Vagina (tissue), 2 donors: Measurements from ENCODE around the gene EIF3M.

Experiments
- POLR2AphosphoS5 ChIP-seq, 2 donors: sonication (generic); formaldehyde crosslinking; IDR thresholded peaks; one replicate each; pipeline ENCODE4 v1.9.0; 2017; ENCODE audit warnings: antibody characterized with exemption in 2 of 2, mild to moderate bottlenecking in 2 of 2, low read depth in 1 of 2; ENCODE audit not compliant: insufficient read depth in 1 of 2
- TF ChIP-seq, protein P1 (sequence below), 3 experiments: fragments of 450-650 bp in 2 of 3; fragments of 200-600 bp in 1 of 3; sonication (generic) in 1 of 3; IDR thresholded peaks; one replicate each; pipeline ENCODE4 v1.5.1; 2017 to 2019; ENCODE audit warnings: antibody characterized with exemption in 3 of 3, mild to moderate bottlenecking in 2 of 3, moderate library complexity in 2 of 3

DNA sequence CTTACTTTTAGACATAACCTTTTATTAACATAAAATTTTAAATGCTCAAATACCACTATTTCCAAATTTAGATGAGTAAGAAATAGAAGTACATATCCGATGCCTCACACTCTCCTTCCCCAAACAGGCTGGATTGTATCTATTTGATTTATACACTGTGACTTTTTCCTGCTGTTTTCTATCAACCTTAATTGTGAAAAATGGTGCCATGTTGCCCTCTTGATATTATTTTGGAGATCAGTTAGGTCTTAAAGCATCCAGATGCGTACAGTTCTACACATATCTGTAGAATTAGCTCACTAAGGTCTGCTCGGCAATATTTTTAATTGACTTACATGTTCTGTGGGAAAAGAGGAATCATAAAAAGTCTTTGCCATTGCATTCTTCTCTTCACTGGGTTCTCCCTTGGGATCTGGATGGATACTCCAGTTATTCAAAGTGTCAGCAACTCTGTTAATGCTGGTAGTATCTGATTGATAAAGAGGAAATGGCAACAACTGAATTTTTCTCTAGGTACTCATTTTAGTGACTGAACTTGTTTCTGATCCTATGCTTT lies 27.2 kb downstream of the EIF3M start:
- TF ChIP-seq, protein P1, sequence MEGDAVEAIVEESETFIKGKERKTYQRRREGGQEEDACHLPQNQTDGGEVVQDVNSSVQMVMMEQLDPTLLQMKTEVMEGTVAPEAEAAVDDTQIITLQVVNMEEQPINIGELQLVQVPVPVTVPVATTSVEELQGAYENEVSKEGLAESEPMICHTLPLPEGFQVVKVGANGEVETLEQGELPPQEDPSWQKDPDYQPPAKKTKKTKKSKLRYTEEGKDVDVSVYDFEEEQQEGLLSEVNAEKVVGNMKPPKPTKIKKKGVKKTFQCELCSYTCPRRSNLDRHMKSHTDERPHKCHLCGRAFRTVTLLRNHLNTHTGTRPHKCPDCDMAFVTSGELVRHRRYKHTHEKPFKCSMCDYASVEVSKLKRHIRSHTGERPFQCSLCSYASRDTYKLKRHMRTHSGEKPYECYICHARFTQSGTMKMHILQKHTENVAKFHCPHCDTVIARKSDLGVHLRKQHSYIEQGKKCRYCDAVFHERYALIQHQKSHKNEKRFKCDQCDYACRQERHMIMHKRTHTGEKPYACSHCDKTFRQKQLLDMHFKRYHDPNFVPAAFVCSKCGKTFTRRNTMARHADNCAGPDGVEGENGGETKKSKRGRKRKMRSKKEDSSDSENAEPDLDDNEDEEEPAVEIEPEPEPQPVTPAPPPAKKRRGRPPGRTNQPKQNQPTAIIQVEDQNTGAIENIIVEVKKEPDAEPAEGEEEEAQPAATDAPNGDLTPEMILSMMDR (IDR thresholded peaks at IDR 0.05), result no peak
- no peak for TF ChIP-seq POLR2AphosphoS5 (IDR thresholded peaks at IDR 0.05; ENCODE audit: insufficient read depth in 1 of 2, low read depth in 1 of 2)
